Effector memory CD4-positive, alpha-beta T cell (primary cell): ENCODE results near the gene CFAP299.
"Not testable (repeated sequence)": the region's sequence is repeated elsewhere in the genome, so short reads cannot be mapped to it uniquely, and the experiment has no call there.

Experiments
- DNase-seq, 3 donors: peaks; one replicate each; pipeline ENCODE4 v3.0.0-alpha.2; 2020
- H3K27ac ChIP-seq: 2 replicates; pipeline ENCODE4 v1.7.0; 2013; ENCODE audit warnings: mild to moderate bottlenecking, low read length, moderate library complexity; ENCODE audit not compliant: insufficient read depth, poor library complexity, severe bottlenecking
- H3K27me3 ChIP-seq: replicated peaks from 2 replicates; pipeline ENCODE4 v1.7.0; 2013; ENCODE audit warnings: mild to moderate bottlenecking, low read length; ENCODE audit not compliant: insufficient read depth, control insufficient read depth, poor library complexity, severe bottlenecking
- H3K36me3 ChIP-seq: 2 replicates; pipeline ENCODE4 v1.7.0; 2013; ENCODE audit warnings: mild to moderate bottlenecking, low read length, moderate library complexity; ENCODE audit not compliant: control insufficient read depth, insufficient read depth
- H3K4me1 ChIP-seq: 2 replicates; pipeline ENCODE4 v1.7.0; 2013; ENCODE audit warnings: low read length, mild to moderate bottlenecking; ENCODE audit not compliant: control insufficient read depth, insufficient read depth, poor library complexity, severe bottlenecking
- H3K4me3 ChIP-seq: 2 replicates; pipeline ENCODE4 v1.7.0; 2013; ENCODE audit warnings: low read length, low read depth, mild to moderate bottlenecking; ENCODE audit not compliant: insufficient read depth, poor library complexity, severe bottlenecking
- H3K9me3 ChIP-seq: 2 replicates; pipeline ENCODE4 v1.7.0; 2013; ENCODE audit warnings: mild to moderate bottlenecking, low read length, moderate library complexity; ENCODE audit not compliant: control insufficient read depth

Gene CFAP299

GRCh38 chr4:80431203-80431965 lies 95.9 kb downstream of the CFAP299 start:
- H3K36me3 ChIP-seq, result no peaks in the 10 kb centered on the region
- H3K4me1 ChIP-seq, result no peaks in the 10 kb centered on the region
- no peak overlapping the region for H3K4me3 ChIP-seq
- no peaks in the 10 kb centered on the region for H3K27me3 ChIP-seq
- H3K9me3 ChIP-seq, result no peaks in the 10 kb centered on the region
- no peak for DNase-seq
- H3K27ac ChIP-seq, result no peak overlapping the region

GRCh38 chr4:80434238-80434637 lies 98.7 kb downstream of the CFAP299 start:
- Histone ChIP-seq H3K27ac (no peak overlapping the region), H3K27me3 (no peaks in the 10 kb centered on the region), H3K4me1 (no peaks in the 10 kb centered on the region), H3K9me3 (no peaks in the 10 kb centered on the region), H3K36me3 (no peaks in the 10 kb centered on the region), H3K4me3 (no peak overlapping the region)
- DNase-seq, result no peak

GRCh38 chr4:80438016-80438415 lies 102.5 kb downstream of the CFAP299 start:
- Histone ChIP-seq H3K9me3 (no peaks in the 10 kb centered on the region), H3K36me3 (no peaks in the 10 kb centered on the region)
- no peak for DNase-seq

GRCh38 chr4:80439294-80440061 lies 103.9 kb downstream of the CFAP299 start:
- H3K4me3 ChIP-seq, H3K4me1 ChIP-seq, H3K27me3 ChIP-seq, H3K27ac ChIP-seq, H3K36me3 ChIP-seq, H3K9me3 ChIP-seq: not testable (repeated sequence)
- peak in 2 of 3 donors; percentile 2 to 9 for DNase-seq

More at GRCh38 chr4:80438016-80438415, 102.5 kb downstream of the CFAP299 start:
- Histone ChIP-seq H3K4me1 (peaks cover 10% of the 10 kb centered on the region), H3K27ac (no peak overlapping the region), H3K27me3 (no peaks in the 10 kb centered on the region), H3K4me3 (no peak overlapping the region)

- no peak for DNase-seq
- Histone ChIP-seq H3K36me3 (no peaks in the 10 kb centered on the region), H3K4me3 (no peak overlapping the region), H3K4me1 (no peaks in the 10 kb centered on the region), H3K9me3 (no peaks in the 10 kb centered on the region), H3K27me3 (no peaks in the 10 kb centered on the region), H3K27ac (no peak overlapping the region)
These were observed 110.7 kb downstream of the CFAP299 start for GRCh38 chr4:80446248-80446647.

GRCh38 chr4:80446664-80447063 lies 111.1 kb downstream of the CFAP299 start:
- Histone ChIP-seq H3K4me1 (no peaks in the 10 kb centered on the region), H3K27ac (no peak overlapping the region)
- no peak for DNase-seq

GRCh38 chr4:80447493-80447892 lies 112.0 kb downstream of the CFAP299 start:
- Histone ChIP-seq H3K4me3 (no peak overlapping the region), H3K9me3 (no peaks in the 10 kb centered on the region), H3K4me1 (no peaks in the 10 kb centered on the region), H3K36me3 (no peaks in the 10 kb centered on the region), H3K27me3 (no peaks in the 10 kb centered on the region), H3K27ac (no peak overlapping the region)
- DNase-seq, result no peak

More at GRCh38 chr4:80446664-80447063, 111.1 kb downstream of the CFAP299 start:
- no peak overlapping the region for H3K4me3 ChIP-seq
- H3K9me3 ChIP-seq, result no peaks in the 10 kb centered on the region
- no peaks in the 10 kb centered on the region for H3K27me3 ChIP-seq
- H3K36me3 ChIP-seq, result no peaks in the 10 kb centered on the region

- Histone ChIP-seq H3K4me1 (no peaks in the 10 kb centered on the region), H3K9me3 (no peaks in the 10 kb centered on the region), H3K4me3 (no peak overlapping the region), H3K27ac (no peak overlapping the region), H3K36me3 (no peaks in the 10 kb centered on the region), H3K27me3 (no peaks in the 10 kb centered on the region)
- DNase-seq, result no peak
These were observed 112.5 kb downstream of the CFAP299 start for GRCh38 chr4:80448056-80448455.

- Histone ChIP-seq H3K27me3 (no peaks in the 10 kb centered on the region), H3K4me1 (no peaks in the 10 kb centered on the region), H3K36me3 (no peaks in the 10 kb centered on the region), H3K27ac (no peak overlapping the region), H3K4me3 (no peak overlapping the region), H3K9me3 (no peaks in the 10 kb centered on the region)
- no peak for DNase-seq
These were observed 116.5 kb downstream of the CFAP299 start for GRCh38 chr4:80452055-80452454.

- no peaks in the 10 kb centered on the region for H3K4me1 ChIP-seq
- H3K4me3 ChIP-seq, result no peak overlapping the region
- no peak overlapping the region for H3K27ac ChIP-seq
- no peaks in the 10 kb centered on the region for H3K36me3 ChIP-seq
- DNase-seq, result no peak
- no peaks in the 10 kb centered on the region for H3K27me3 ChIP-seq
- no peaks in the 10 kb centered on the region for H3K9me3 ChIP-seq
These were observed 117.2 kb downstream of the CFAP299 start for GRCh38 chr4:80452768-80453167.
